PC-9 (cell line): ENCODE data around the gene ANKRA2. TPM values are rescaled to one million over a fixed set of nuclear protein-coding genes. Genes with fewer than 3 reads are reported as not detected.

Experiments
- BruUV-seq: library from RNA; stranded (reverse); fragments of 400-500 nt; replicated peaks from 2 replicates; lab custom pipeline; 2021; lab: Mats Ljungman, UMichigan
- CTCF ChIA-PET: fragments of 300-600 bp; sonication (Branson Sonifier 250); formaldehyde crosslinking; loops from one replicate; lab custom pipeline; 2022; ENCODE audit warnings: antibody characterized with exemption; lab: Charles Lee
- POLR2A ChIA-PET: fragments of 300-600 bp; sonication (Branson Sonifier 250); formaldehyde crosslinking; loops from one replicate; lab custom pipeline; 2022; ENCODE audit warnings: antibody characterized with exemption; ENCODE audit not compliant: unreplicated experiment; lab: Charles Lee
- DNase-seq, 2 experiments: peaks; one replicate each; pipeline versions ENCODE4 v3.0.0 to v3.0.0-alpha.2; 2015 to 2022; ENCODE audit warnings: mixed read lengths in 1 of 2
- H2AFZ ChIP-seq: fragments of 200-600 bp; sonication (generic); 2 replicates; pipeline ENCODE4 v1.8.1; 2017; ENCODE audit warnings: antibody characterized with exemption
- H3F3A ChIP-seq: fragments of 200-600 bp; sonication (generic); 2 replicates; pipeline ENCODE4 v1.8.1; 2017; ENCODE audit warnings: antibody characterized with exemption, mild to moderate bottlenecking, low read depth; ENCODE audit not compliant: insufficient read depth
- H3K27ac ChIP-seq: fragments of 200-600 bp; sonication (generic); 2 replicates; pipeline ENCODE4 v1.6.1; 2016; ENCODE audit warnings: mixed run types
- H3K27me3 ChIP-seq: fragments of 200-600 bp; sonication (generic); 2 replicates; pipeline ENCODE4 v1.6.1; 2016; ENCODE audit warnings: low read depth, mixed run types; ENCODE audit not compliant: insufficient read depth
- H3K36me3 ChIP-seq: fragments of 200-600 bp; sonication (generic); 2 replicates; pipeline ENCODE4 v1.6.1; 2016; ENCODE audit warnings: low read depth, mixed run types
- H3K4me1 ChIP-seq: fragments of 200-600 bp; sonication (generic); replicated peaks from 2 replicates; pipeline ENCODE4 v1.6.1; 2016; ENCODE audit warnings: mixed run types; ENCODE audit not compliant: insufficient read depth
- H3K4me2 ChIP-seq: fragments of 200-600 bp; sonication (generic); 2 replicates; pipeline ENCODE4 v1.6.1; 2017; ENCODE audit warnings: mixed run types
- H3K4me3 ChIP-seq: fragments of 200-600 bp; sonication (generic); 2 replicates; pipeline ENCODE4 v1.6.1; 2016; ENCODE audit warnings: mixed run types
- H3K79me2 ChIP-seq: fragments of 200-600 bp; sonication (generic); 2 replicates; pipeline ENCODE4 v1.6.1; 2017; ENCODE audit warnings: low read depth, mixed run types
- H3K9me2 ChIP-seq: fragments of 200-600 bp; sonication (generic); 2 replicates; pipeline ENCODE4 v1.8.1; 2017; ENCODE audit warnings: mild to moderate bottlenecking; ENCODE audit not compliant: insufficient read depth
- H3K9me3 ChIP-seq: fragments of 200-600 bp; sonication (generic); 2 replicates; pipeline ENCODE4 v1.8.1; 2016; ENCODE audit warnings: low read depth; ENCODE audit not compliant: insufficient read depth
- H4K20me1 ChIP-seq: fragments of 200-600 bp; sonication (generic); 2 replicates; pipeline ENCODE4 v1.8.1; 2017; ENCODE audit not compliant: insufficient read depth
- CTCF ChIP-seq: fragments of 200-600 bp; sonication (generic); conservative IDR thresholded peaks from 2 replicates; pipeline ENCODE4 v1.6.1; 2017; ENCODE audit warnings: mixed run types, antibody characterized with exemption, mild to moderate bottlenecking, moderate library complexity
- EZH2 ChIP-seq: fragments of 200-600 bp; sonication (generic); IDR thresholded peaks from 2 replicates; pipeline ENCODE4 v1.8.0; 2017; ENCODE audit warnings: antibody characterized with exemption, low read depth
- intact Hi-C: fragments of 100-400 bp; cut with micrococcal nuclease; formaldehyde crosslinking; loops from one replicate; pipeline ENCODE4 v1.10.0; 2022; ENCODE audit not compliant: unreplicated experiment
- total RNA-seq: library from RNA; stranded (reverse); gene quantifications from 2 replicates; pipeline ENCODE4 v1.2.3, GENCODE V29; 2021

ANKRA2 gene
- total RNA-seq, 1 experiment from 2014 or later, result 15.5 TPM

DNA sequence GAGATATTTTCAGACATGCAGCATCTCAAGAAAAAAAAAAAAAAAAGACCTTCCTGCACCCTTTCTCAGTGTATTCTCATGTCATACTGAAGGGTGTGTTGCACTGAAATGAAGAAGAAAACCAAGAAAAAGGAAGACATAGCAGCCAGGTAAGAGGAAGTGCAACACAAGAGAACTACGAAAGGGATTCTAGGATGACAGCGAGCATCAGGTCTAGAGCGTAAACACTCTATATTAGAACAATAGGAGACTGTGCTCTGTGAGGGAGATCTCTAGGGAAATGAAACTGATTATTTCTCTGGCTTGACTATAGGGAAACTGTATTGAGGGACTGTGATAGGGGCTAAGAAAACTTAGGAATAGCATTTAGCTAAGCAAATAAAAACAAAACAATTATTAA lies 37.2 kb downstream of the ANKRA2 start:
- no peak for TF ChIP-seq CTCF
- TF ChIP-seq EZH2, result no peak
- H3K9me2 ChIP-seq, result no peaks in the 10 kb centered on the region
- H3K4me1 ChIP-seq, result 0 out of 2 replicates have a peak, but pooled peaks cover 5% of the 10 kb centered on the region
- H3K9me3 ChIP-seq, result no peaks in the 10 kb centered on the region
- H3K4me2 ChIP-seq, result no peak overlapping the region
- no peaks in the 10 kb centered on the region for H3K27me3 ChIP-seq
- no peaks in the 10 kb centered on the region for H3K79me2 ChIP-seq
- H3K36me3 ChIP-seq, result no peaks in the 10 kb centered on the region
- no peak overlapping the region for H3K27ac ChIP-seq
- BruUV-seq, result no TSS peak
- intact Hi-C loops, result no loop called here
- no peak overlapping the region for H3K4me3 ChIP-seq
- H4K20me1 ChIP-seq, result no peaks in the 10 kb centered on the region
- no peak for DNase-seq
- CTCF ChIA-PET, result no interaction called here
- POLR2A ChIA-PET, result no interaction called here
- H2AFZ ChIP-seq, result no peak overlapping the region
- no peaks in the 10 kb centered on the region for H3F3A ChIP-seq

GRCh38 chr5:73525606-73526203 lies 39.7 kb downstream of the ANKRA2 start:
- no peak overlapping the region for H2AFZ ChIP-seq
- no peaks in the 10 kb centered on the region for H4K20me1 ChIP-seq
- H3K4me2 ChIP-seq, result no peak overlapping the region
- H3K4me1 ChIP-seq, result no peaks in the 10 kb centered on the region
- H3K27ac ChIP-seq, result no peak overlapping the region
- BruUV-seq, result no TSS peak
- H3F3A ChIP-seq, result no peaks in the 10 kb centered on the region
- intact Hi-C loops, result no loop called here
- no peaks in the 10 kb centered on the region for H3K9me2 ChIP-seq
- H3K79me2 ChIP-seq, result no peaks in the 10 kb centered on the region
- no peaks in the 10 kb centered on the region for H3K27me3 ChIP-seq
- no peak overlapping the region for H3K4me3 ChIP-seq
- DNase-seq, result no peak
- TF ChIP-seq CTCF (no peak), EZH2 (no peak)
- H3K36me3 ChIP-seq, result no peaks in the 10 kb centered on the region
- ChIA-PET POLR2A (no interaction called here), CTCF (no interaction called here)
- no peaks in the 10 kb centered on the region for H3K9me3 ChIP-seq

DNA sequence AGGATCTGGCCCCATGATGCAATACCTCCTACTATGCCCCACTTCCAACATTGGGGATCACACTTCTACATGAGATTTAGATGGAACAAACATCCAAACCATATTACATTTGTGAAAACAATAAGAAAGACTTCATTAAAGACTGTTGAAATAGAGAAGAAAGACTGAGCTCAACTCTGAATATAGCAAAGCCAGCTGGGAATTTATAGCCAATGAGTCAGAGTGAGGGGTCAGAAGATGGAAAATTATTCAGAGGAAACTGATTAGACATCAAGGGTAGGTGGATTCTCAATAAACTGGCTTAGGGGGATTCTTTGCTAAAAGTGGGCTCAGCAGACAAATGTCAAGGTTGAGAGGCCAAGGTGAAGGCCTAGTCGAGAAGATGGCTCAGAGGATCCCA lies 41.6 kb downstream of the ANKRA2 start:
- ChIA-PET CTCF (interaction anchor here (0.7 kb wide), 1 partner anchor 518 kb away, joined by 3 read pairs; no protein-coding TSS in a partner anchor), POLR2A (no interaction called here)
- H3K9me3 ChIP-seq, result no peaks in the 10 kb centered on the region
- no peak for TF ChIP-seq EZH2
- no peak for TF ChIP-seq CTCF
- 0 out of 2 replicates have a peak, but pooled peaks cover 4% of the 10 kb centered on the region for H3K4me1 ChIP-seq
- no peaks in the 10 kb centered on the region for H4K20me1 ChIP-seq
- no peaks in the 10 kb centered on the region for H3K27me3 ChIP-seq
- no peak overlapping the region for H3K4me2 ChIP-seq
- no peak overlapping the region for H3K27ac ChIP-seq
- no peaks in the 10 kb centered on the region for H3F3A ChIP-seq
- DNase-seq, result no peak
- no TSS peak for BruUV-seq
- H3K79me2 ChIP-seq, result no peaks in the 10 kb centered on the region
- no peak overlapping the region for H3K4me3 ChIP-seq
- no peaks in the 10 kb centered on the region for H3K9me2 ChIP-seq
- intact Hi-C loops, result no loop called here
- no peak overlapping the region for H2AFZ ChIP-seq
- H3K36me3 ChIP-seq, result no peaks in the 10 kb centered on the region
